ENCODE results near the gene GNAL.

The GNAL gene

DNA sequence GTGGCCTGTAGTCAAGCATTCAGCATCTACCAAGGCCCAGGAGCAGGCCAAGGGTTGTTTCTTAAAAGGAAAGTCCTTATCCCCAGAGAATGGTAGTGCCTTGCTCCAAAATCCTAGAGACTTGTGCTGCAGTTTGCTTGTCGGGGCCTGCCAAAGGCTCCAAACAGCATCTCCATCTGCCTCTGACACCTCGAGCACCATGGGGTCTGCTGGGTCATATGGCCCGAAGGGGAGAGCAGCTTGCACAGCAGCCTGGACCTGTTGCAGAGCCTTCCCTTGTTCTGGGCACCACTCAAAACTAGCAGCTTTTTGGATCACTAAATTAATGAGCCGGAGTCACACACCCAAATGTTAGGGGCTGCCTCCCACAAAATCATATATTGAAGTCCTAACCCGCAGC, 35.7 kb downstream of the GNAL start:
- DNase-seq: no peak

DNA sequence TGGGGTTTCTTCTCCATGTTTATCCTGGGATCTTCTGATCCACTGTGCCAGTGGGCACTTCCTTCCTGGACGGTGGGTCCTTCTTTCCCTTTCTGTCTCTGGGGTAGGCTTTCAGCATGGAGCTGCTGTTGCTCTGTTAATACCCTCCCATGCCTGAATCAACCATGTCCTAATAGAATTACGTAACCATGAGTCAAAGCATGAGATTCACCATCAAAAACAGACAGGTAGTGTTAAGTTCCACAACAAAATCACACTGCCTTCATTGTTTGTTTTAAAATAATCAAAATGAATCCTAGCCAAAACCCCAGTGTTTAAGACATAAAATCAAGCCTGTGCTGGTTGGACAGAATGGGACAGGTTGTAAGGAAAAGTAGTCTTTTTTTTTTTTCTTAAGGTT, 37.5 kb downstream of the GNAL start:
- DNase-seq: no peak

- peak in 1 of 51 donors; percentile 9 for DNase-seq
Measured at GRCh38 chr18:11728249-11728648, 39.2 kb downstream of the GNAL start.

GRCh38 chr18:11729556-11729955, 40.5 kb downstream of the GNAL start:
- no peak for DNase-seq

DNA sequence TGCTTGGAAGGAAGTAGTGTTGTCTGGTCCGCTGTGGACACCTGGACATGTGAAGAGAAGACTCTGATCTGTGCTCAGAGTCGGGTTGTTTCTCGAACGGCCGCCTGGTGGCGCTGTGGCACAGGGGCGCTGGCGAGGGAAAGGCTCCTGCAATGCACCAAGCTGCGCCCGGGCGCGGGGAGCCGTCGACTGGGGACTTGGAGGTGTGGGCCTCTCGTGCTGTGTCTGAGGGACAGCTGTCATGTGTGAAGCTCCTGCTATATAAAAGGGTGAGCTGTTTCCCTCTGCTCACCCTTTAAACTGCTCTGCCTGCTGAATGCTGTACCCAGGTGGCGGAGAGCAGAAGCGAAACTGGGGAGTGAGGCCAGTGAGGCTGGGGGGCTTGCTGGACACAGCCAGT, 44.0 kb downstream of the GNAL start:
- peak in 46 of 51 donors; percentile 8 to 80 (median 48) for DNase-seq

- DNase-seq: no peak
Measured at GRCh38 chr18:11736656-11737055, 47.6 kb downstream of the GNAL start.

GRCh38 chr18:11739893-11740292, 50.8 kb downstream of the GNAL start:
- DNase-seq: no peak

DNA sequence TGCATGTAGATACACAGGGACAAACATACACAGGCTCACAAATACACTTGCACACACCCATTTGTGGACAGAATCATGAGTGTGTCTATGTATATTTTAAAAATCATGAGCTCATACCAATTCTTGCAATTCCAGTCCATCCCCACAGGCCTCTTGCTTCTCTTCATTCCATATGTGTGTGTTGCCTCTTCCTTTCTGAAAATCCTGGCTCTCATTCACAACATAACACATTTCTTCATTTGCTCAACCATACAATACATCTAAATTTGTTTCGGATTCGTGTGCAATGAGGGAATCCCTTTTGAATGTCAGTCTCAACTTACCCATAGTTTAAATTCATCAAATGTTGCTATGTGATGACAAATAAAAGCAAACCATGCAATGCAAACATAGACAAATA, 51.4 kb downstream of the GNAL start:
- DNase-seq: no peak

- peak in 1 of 51 donors; percentile 32 for DNase-seq
Measured at GRCh38 chr18:11741505-11742145, 52.6 kb downstream of the GNAL start.

GRCh38 chr18:11745521-11745920, 56.5 kb downstream of the GNAL start:
- no peak for DNase-seq

DNA sequence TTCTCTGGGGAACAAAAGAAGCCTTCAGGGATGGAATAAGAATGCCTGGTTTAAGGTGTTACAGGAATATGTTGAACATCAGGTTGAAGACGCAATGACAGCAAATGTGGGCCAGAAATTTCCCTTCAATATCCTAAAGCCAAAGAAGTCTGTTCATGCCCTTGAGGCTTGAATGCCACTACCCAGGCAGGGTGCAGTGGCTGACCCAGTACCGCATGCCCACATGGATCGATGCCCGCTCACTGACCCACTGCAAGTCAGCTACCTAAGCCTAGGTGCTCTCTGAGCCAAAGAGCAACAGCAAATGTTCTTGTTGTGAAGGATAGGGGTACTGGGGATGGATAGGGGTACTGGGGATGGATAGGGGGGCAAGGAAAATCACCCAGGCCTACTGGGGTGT, 58.2 kb downstream of the GNAL start:
- no peak for DNase-seq

DNA sequence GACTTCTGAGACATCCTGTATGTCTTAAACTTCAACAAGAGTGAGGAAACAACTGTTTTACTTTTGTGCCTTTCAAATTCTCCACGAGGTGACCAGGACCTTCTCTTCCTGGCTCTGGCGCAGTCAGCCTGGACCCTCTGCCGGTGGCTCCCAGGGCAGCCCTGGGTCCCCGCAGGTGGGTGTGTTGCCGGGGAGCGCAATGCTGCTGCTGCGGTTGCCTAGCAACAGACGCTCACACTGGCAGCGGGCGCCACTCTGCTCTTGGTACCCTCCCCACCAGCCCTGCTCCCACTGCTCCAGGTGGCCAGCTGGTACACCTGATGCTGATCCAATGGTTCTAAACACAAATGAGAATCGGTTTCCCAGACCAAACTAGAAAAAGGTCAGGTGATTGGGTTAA, 58.7 kb downstream of the GNAL start:
- DNase-seq: peak in 3 of 51 donors; percentile 5 to 26 (median 23)

GRCh38 chr18:11749305-11749704, 60.2 kb downstream of the GNAL start:
- DNase-seq: no peak

DNA sequence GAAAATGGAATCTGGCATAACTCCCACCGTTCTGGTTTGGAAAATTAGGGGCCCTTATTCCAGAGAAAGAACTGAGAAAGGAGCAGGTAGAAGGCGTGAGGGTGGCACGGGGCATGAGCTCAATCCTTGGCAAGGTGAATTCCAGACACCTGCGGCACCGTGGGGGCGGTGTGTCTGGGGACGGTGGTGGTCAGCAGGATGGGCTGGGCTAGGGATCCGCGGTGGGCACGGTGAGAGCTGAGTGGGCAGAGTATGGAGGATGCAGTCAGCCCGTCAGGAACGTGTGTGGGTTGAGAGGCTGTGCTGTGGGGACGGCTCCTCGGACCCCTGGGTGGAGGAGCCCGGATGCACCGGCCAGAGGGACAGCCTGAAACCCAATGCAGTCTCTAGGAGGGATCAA, 61.1 kb downstream of the GNAL start:
- DNase-seq: no peak

- DNase-seq: no peak
Measured at GRCh38 chr18:11750581-11751310, 61.7 kb downstream of the GNAL start.

GRCh38 chr18:11751341-11752115, 62.5 kb downstream of the GNAL start:
- peak in 9 of 51 donors; percentile 11 to 57 (median 26) for DNase-seq

- DNase-seq: peak in 2 of 51 donors; percentile 17 to 40
Measured at GRCh38 chr18:11752116-11752911, 63.2 kb downstream of the GNAL start.

- DNase-seq: no peak
Measured at GRCh38 chr18:11754979-11755378, 65.9 kb downstream of the GNAL start.

DNA sequence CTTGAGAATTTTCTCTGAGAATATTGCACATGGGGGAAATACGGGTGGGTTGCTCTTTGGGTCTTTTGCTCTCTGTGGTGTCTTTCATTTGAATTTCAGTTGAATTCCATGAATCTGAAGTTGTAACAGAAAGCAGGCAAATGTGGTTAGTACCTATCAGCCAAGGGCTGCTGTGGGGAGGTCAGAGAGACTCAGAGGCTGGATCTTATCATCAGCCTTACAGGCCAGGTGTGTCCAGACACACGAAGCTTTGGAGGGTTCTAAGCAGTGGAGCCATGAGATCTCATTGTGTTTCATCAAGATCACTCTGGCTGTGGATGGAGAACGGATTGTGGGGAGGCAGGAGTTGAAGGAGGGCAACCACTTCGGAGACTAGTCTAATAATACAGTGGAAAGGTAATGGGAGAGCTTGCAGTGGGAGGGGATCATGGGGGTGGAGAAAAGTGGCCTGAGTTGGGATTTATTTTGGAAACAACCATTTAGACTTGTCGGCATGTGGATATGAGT, 68.1 kb downstream of the GNAL start:
- DNase-seq: no peak

DNA sequence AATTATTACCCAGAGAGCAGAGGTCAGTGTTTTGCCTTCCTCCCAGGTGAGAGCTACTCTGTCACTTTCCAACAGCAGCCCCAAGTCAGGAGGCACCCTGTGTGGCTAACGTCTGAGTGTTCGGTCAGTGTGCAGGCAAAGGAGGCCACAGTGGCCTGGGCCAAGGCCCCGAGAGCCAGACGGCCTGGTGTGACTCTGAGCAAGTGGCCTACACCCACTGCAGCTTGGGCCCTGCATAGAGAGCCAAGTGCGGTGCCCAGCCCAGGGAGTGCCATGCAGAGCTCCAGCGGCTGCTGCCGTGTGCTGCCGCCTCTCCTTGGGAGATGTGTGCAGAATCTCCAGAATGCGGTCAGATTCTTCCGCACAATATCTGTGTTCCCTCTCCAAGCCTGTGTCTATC, 70.4 kb downstream of the GNAL start:
- DNase-seq: no peak

DNA sequence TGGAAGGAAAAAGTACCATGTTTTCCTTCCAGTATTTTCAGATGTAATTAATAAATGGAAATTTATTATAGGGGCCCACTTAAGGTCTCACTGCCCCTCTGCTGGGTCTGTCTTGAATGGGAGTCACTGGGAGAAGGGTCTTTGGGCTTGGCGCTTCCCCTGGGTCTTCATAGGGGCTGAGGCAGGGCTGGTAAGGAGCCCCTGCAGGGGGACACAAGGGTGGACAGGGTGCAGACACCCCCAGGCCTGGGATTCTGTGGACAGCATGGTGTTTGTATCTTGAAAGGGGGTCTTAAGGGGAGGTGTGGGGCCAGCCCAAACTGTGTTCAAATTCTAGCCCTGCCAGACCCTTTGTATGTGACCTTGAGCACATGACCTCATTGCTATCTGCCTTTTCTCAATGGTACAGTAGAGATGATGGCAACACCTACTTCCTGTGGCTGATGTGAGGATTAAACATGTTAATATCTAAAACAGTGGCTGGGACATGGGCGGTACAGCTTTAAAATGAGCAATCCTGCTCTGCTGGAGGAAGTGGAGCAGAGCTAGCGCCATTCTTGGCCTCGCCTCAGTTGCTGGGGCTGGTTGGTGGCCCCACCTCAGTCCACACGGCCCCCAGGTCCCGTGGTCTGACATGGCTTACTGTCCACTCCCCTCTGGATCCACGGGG, 71.6 kb downstream of the GNAL start:
- no peak for DNase-seq

Data from hypothalamus (tissue), 51 donors.